NCI-H2081 (cell line): Measurements from ENCODE around the gene TGFBR3L.

Experiments
- DNase-seq, 2 experiments: peaks; one replicate each; lab custom pipeline; 2025; lab: John Stamatoyannopoulos, UW

Gene TGFBR3L

GRCh38 chr19:7904074-7905020 lies 10.3 kb upstream of the TGFBR3L start:
- peak in 1 of 2 experiments; percentile 59 for DNase-seq

- DNase-seq, result no peak
These were observed 9.4 kb upstream of the TGFBR3L start for GRCh38 chr19:7905268-7905667.

DNA sequence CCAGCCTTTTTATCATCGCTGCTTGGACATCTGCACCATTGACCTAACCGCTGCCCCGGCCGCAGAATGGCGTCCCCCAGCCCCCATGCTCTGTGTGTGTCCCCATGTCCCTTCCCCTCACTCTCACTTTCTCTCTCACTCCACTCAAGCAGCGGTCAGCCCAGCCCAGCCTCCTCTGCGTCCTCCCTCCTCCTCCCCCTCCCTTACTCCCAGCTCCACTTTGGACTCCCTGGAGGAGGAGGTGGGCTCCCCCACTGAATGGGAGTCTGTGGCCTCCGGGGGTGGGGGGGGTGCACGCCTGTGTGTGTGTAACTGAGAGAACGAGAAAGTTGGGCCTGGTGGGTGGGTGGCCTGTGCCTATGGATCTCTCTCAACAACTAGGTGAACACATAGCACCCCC lies 8.8 kb upstream of the TGFBR3L start:
- DNase-seq, result no peak

GRCh38 chr19:7907122-7907521 lies 7.5 kb upstream of the TGFBR3L start:
- no peak for DNase-seq

- no peak for DNase-seq
These were observed 7.1 kb upstream of the TGFBR3L start for GRCh38 chr19:7907544-7907943.

DNA sequence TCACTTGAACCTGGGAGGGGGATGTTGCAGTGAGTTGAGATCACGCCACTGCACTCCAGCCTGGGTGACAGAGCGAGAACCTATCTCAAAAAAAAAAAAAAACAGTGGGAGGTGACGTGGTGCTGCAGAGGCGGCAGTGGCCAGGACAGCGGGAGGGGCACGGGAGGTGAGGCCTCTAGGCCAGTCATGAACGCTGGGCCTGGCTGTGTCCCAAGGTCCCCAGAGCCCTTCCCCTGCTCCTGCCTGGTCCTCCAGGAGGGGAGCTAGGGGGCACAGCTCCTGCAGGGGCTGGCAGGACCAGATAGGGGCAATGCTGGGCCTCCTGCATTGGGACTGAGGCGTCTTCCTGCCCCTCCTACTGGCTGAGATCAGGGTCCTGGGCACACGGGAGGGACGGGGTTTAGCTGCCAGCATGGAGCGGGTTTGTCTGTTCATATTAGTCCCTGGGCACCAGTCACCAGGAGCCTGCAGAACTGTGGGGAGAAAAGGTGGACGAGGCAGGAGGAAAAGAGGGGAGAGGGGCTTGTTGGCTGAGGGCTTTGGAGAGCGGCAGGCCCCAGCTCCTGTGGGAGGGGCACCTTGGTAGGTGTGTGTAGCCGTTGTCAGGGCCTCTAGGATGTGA lies 6.4 kb upstream of the TGFBR3L start:
- DNase-seq, result no peak

DNA sequence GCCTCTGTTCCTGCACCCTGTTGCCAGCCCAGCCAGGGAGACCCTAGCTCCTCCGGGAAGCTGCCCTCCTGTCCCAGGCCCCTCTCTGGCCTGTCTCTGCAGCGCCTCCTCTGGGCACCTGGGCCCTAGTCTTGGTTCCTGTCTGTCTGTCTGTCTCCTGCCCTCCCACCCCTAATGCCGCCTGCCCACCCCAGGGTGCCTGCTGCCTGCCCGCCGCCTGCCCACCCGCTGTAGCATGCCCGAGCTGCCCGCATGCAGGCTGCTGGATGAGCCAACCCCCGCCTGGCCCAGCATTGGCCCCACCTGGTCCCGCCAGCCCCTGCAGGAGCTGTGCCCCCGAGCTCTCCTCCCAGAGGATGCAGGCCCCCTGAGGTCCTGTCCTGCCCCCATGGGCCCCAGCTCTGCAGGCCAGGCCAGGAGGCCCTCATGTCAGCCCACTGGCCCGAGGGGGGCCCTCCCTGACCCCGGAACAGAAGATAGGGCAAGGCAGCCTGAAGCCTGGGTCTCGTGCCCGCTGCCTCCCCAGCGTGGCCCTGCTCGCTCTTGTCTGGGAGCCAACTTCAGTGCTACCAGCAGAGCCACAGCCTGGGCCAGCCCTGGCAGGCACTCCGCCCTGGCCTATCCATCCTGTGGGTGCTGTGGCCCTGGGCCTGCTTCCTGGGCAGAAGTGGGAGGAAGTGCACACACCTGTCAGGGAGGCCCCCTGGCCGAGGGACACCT lies 5.7 kb upstream of the TGFBR3L start:
- DNase-seq, result no peak

DNA sequence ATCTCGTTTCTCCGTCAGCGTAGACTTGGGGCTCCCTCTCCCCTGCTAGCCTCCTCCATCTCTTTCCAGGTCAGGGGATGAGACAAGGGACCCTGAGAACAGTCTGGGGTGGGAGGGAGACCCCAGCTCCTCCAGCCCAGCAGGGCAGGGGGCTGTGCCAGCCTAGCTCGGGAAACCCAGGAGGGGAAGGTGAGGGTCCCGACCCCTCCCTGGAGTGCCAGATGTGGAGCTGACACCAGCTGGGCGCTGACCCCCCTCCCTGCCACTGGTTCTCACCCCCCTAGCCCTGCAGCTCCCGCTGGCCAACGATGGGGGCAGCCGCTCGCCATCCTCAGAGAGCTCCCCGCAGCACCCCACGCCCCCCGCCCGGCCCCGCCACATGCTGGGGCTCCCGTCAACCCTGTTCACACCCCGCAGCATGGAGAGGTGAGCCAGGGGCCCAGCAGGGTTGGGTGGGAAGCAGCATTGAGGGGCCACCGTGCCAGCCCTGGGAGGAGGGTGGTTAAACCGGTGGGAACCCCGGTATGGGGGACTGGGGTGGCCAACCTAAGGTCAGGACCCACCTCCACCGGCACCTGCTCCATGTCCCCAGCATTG lies 5.1 kb upstream of the TGFBR3L start:
- DNase-seq, result no peak

- no peak for DNase-seq
These were observed 4.1 kb upstream of the TGFBR3L start for GRCh38 chr19:7910321-7911161.

GRCh38 chr19:7911508-7912143 lies 3.0 kb upstream of the TGFBR3L start:
- DNase-seq, result no peak

DNA sequence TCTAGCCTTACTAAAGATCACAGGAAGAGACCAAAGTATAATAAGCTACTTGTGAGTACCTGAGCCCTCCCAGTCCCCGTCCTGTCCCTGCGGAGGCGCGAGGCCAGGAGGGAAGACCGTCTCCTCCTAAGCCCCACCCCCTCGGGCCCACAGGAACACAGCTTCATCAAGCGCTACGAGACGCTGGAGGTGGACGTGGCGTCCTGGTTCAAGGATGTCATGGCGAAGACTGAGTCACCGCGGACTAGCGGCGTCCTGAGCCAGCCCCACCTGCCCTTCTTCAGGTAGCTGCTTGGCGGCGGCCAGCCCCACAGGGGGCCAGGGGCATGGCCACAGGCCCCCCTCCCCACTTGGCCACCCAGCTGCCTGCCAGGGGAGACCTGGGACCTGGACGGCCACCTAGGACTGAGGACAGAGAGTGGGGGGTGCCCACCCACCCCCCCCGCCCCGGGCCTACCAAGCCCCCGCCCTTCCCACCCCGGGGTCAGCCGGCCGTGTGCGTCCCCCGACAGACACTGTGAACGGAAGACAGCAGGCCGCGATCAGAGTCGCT lies 2.4 kb upstream of the TGFBR3L start:
- no peak for DNase-seq

- no peak for DNase-seq
These were observed 1.7 kb upstream of the TGFBR3L start for GRCh38 chr19:7912697-7913564.

GRCh38 chr19:7913652-7914051 lies 978 bp upstream of the TGFBR3L start:
- DNase-seq, result no peak

DNA sequence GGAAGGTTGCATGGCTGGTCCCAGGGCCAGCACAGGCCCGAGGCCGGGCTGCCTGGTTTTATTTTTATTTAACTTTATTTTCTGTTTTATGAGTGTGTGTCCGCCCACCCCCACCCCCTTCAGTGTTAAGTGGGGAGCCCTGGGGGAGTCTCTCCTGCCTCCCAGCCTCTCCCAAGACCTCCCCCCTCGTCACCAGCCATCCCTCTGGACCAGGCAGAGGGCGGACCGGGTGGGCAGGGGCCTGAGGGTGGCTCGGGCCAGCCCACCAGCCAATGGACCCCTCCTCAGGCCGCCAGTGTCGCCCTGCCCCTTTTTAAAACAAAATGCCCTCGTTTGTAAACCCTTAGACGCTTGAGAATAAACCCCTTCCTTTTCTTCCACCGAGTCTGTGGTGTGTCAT lies 531 bp upstream of the TGFBR3L start:
- DNase-seq, result no peak

DNA sequence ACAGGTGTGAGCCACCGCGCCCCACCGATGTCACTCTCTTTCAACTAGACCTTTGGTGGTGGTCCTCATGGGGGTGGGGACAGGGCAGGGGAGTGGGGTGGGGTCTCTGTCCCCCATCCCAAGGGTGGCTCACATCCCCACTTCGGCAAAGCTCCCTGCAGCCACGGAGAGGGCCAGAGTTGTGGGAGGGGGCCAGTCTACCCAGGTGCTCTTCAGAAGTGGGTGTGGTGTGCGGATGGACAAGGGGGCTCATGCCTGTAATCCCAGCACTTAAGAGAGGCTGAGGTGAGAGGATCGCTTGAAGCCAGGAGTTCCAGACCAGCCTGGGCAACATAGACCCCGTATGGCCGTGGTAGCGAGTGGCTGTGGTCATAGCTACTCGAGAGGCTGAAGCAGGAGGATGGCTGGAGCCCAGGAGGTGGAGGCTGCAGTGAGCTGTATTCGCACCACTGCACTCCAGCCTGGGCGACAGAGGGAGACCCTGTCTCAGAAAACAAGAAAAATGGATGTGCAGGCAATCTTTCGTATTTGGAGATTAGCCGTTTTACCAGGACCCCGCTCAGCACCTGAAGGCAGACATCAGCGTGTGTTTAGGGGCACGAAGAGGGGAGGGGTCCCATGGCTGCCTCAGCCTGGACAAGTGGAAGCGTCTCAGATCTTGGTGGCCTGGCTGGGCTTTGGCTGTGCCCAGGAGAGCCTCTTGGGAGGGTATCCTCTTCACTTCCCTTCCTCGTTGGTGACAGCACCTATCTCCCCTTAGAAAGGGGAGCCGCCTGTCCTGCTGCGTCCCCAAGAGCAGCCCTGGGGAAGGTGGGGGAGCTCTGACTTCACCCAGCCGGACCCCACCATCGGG lies 846 bp downstream of the TGFBR3L start:
- no peak for DNase-seq

GRCh38 chr19:7916103-7916954 lies 1.7 kb downstream of the TGFBR3L start:
- DNase-seq, result peak; percentile 14 to 58

DNA sequence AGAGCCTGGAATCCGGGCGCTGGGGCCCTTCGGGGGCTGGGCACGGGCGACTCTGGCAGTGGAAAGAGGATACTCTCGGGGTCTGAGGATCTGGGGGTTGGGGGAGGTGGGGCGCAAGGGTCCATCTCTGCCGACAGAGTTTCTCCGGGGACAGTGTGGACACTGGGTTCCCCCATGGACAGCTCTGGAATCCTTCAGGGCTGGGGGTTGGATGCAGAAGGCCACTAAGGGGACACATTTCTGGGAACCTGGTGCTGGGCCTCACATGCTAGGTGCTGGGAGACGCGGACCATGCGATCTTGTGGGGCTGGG lies 2.3 kb downstream of the TGFBR3L start:
- DNase-seq, result no peak
